Measurements from ENCODE around the gene CHCHD4.
"Not testable (repeated sequence)": the region's sequence is repeated elsewhere in the genome, so short reads cannot be mapped to it uniquely, and the experiment has no call there.

The CHCHD4 gene

DNA sequence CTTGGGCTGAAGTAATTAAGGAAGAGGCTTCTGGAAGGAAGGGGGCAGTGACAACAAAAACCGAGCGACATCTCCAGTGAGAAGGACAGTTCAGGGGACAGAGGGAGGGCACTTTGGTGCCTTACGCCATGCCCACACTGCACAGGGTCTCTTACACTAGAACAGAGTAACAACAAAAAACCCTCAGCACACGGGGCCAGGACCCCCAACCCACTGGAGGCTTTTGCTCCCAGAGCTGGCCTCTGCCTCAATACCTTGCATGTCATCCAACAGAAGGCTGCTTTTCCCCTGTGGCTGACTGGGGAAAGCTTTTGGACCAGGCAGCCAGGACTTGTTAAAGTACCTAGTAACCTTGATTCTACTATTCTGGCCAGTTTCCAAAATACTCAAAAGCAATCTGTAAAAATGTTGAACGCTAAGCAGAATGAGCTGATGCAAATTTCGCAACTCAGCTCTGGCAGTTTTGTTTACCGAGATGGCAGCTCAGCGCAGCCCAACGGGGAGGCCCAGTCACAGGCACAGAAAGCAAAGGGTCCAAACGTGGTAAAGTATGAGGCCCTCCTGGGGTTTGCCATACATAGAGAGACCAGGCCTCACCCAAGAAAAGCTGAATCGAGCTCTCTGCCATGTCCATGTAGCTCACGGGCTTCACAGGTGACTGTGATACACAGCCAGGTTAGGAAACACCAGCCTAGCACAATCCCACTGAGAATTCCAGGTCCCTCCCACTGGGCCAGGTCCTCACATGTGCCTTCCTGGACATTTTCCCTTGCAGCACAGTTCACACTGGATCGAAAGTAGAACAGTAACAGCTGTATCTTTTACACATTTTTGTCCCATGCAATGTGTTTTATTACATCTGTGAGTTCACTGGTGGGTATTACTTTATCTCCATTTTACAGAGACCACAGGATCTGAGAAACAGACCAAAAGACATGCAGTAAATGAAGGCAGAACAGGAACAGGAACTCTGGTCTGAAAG, 6.0 kb downstream of the CHCHD4 start:
- DNase-seq: peak in 1 of 2 experiments; percentile 9

DNA sequence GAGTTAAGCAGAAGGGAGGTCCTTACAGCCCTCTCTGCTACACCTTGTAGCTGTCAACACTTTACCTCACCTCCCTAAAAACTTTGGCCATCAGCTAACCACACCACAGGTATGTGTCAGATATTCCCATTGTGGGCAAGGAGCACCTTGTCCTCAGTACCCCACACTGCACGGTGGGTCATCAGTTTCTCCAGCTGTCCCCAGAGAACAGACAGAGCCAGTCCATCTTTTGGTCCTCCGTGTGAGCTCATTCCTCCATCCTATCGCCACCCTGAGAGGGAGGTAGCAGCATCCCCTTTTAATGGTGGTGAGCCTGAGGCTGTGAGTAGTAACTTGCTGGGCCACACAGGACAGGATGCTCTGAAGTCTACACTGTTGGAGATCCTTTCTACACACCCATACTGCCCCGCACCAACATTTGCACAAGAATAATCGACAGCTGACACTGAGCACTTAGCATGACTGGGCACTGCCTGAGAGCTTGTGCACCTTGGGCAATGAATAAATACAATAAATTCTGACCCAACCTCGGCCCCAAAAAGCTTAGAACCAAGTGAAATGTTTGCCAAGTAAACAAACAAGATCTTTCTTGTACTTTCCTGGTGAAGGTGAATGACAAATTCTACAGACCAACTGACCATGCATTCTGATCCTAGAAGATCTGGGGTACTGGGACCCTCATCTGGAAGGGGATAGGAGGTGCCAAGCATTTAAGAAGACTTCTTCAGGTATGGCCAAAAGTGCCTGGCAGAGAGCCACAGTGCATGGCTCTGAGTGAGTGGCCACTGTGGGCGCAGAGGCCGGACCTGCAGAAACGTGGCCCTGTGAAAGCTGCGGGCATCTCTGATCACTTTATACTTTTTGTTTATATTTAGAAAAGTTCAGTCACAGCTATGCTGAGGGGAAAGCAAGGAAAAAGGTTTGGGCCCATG, 6.9 kb downstream of the CHCHD4 start:
- no peak for DNase-seq

DNA sequence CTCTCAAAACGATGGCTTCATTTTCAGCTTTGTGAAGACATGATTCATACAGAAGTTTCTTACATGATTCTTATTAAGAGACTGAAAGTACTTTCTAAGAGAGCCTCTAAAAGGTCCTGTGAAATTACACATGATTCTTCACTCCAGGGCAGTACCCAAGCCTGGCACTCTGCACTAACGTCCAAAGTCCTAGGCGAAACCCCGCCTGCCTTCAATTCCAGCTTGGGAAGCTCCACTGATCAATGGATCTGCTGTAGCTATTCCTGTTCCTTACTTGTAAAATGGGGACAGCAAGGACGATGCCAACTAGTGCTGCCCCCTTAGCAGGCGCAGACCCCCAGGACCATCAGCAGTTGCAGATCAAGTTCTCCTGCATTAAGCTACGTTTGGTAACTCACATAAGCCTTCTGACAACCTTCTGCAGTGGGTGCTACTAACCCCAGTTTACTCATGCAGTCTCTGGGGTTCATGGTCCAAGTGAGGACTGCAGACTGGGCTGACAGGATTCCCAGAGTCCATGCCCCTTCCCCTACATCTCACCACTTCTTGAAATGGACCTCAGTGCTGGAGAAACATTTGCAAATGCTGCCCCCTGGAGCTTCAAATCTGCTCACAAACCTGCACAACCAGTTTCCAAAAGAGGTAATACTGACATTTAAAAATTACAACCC, 10.6 kb downstream of the CHCHD4 start:
- no peak for DNase-seq

DNA sequence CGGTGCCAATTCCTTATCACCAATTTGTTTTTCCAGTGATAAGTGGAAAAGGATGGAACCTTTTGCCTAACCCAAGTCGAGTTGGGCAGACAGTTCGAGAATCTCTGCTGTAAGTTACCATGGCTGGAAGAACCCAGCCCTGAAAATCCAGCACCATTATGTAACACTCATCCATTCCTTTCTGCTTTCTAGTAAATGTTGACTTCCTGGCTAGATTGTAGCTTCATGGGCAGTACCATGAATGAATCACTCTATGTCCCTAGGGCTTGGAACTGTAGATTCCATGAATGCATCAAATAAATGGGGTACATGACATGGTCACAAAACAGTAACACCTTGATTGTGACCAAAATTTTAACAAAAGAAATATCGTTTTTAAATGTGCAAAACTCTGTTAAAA, 14.0 kb downstream of the CHCHD4 start:
- DNase-seq: no peak

DNA sequence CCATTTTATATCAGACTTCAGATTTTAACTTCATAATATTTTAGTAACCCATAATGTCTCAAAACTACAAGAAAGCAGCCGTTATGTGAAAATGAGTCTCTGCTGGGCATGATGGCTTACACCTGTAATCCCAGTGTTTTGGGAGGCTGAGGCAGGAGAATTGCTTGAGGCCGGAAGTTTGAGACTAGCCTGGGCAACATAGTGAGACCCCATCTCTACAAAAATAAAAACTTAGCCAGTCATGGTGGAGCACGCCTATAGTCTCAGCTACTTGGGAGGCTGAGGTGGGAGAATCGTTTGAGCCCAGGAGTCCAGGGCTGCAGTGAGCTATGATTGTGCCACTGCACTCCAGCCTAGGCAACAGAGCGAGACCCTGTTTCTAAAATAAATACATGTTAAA, 14.8 kb downstream of the CHCHD4 start:
- DNase-seq: not testable (repeated sequence)

DNA sequence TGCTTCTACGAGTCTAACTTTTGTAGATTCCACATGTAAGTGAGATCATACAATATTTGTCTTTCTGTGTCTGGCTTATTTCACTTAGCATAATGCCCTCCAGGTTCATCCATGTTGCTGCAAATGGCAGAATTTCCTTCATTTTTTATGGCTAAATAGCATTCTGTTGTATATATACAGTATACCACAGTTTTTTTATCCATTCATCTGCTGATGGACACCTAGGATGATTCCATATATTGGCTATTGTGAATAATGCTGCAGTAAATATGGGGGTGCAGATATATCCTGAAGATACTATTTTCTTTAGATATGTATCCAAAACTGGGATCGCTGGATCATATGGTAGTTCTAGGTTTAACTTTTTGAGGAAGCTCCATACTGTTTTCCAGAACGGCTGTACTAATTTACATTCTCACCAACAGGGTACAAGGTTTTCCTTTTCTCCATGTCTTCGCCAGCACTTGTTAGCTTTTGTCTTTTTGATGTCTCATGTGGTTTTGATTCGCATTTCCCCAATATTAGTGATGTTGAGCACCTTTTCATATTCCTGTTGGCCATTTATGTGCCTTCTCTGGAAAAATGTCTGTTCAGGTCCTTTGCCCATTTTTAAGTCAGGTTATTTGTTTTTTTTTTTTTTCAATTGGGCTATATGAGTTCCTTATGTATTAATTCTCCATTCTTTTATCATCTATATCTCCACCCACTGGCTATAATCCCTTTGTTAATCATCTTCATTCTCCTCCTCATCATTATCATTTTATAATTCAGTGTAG, 26.9 kb downstream of the CHCHD4 start:
- DNase-seq: no peak

DNA sequence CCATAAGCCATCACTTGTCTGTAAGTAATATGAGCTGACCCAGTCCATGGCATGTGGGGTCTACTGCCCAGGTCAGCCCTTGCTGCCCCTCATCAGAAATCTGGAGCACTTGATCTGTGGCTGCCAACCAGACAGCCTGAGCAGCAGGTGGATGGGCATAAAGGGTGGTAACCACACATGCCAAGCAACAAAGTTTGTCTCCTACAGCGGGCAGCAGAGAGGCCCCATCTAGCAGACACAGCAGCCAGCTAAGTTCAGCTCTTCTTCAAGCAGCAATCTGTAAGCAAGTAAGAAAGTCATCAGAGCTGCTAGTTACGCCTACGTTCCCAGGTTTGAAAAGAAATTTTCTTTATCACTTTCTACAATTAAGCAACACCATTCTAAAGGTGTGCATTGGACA, 27.9 kb downstream of the CHCHD4 start:
- DNase-seq: no peak

DNA sequence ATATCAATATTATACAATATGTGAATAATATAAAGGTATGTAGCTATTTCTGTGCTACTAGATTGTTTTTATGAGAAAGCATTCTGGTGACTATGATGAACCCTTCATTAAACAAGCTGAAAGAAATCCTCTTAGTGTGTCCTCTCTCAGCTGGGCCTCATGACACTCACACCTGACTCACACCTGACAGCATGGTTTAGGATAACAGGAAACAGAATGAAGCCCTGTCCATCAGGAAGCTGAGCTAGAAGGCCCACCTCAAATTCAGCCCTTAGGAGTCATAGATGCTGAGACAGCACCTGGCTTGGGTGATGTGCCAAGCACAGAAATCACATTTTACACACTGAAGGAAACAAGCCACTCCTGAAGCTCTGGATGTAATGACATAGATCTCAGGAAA, 30.8 kb downstream of the CHCHD4 start:
- DNase-seq: no peak

DNA sequence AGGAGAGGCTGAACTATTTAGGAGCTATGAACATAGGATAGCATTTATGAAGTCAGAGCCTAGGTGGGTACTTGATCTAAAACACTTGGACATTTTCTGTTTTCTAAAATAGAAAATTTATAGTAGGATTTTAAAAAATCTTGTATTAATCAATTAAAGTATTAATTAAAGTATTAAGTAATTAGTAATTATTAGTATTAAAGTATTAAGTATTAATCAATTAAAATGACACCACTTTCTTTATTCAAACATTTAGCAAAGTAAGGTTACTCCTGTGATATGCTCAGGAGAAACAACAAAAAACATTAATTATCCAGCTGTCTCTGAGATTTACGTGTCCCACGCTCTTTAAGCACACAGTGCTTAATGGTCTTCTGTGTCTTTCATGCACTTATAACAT, 32.2 kb downstream of the CHCHD4 start:
- DNase-seq: no peak

DNA sequence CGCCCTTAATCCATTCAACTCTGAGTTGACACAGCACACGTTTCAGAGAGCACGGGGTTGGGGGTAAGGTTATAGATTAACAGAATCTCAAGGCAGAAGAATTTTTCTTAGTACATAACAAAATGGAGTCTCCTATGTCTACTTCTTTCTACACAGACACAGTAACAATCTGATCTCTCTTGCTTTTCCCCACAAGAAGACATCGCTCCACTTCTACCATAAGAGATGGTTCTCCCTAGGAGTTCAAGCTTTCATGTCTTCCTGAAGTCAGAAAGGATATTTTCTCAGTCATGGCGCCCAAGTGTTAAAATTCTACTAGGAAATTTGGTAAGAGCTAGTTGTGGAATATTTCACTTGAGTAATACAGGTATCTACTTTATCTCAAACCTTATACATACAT, 32.7 kb downstream of the CHCHD4 start:
- not testable (repeated sequence) for DNase-seq

DNA sequence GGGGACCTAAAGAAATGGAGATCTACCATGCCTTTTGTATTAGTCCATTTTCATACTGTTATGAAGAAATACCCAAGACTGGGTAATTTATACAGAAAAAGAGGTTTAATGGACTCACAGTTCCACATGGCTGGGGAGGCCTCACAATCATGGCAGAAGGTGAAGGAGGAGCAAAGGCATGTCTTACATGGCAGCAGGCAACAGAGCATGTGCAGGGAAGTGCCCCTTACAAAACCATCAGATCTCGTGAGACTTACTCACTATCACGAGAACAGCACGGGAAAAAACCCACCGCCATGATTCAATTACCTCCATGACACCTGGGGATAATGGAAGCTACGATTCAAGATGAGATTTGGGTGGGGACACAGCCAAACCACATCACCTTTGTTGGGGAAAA, 37.2 kb downstream of the CHCHD4 start:
- DNase-seq: not testable (repeated sequence)

DNA sequence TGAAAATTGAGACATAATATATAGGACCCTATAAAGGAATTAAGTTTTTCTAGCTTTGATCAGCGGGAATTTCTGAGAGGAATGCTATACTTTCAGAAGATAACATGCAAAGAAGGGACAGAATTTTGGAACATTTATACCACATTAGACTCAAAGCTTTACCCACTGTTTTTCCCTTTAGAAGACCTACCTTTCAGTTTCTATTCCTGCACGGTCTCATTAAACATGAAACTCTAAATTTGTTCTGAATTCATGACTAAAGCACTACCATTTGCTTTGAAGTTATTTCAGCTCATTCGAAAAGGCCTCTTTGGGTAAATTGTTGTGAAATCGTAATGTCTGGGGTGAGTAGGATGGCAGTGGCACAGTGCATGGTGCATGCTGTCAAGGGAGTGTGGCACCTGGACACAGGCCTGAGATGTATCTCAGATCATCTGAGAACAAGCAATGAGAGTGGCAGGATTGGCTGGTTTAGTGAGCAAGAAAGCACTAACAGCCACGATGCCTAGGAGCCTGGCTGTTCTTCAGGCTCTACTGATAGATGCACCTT, 42.5 kb downstream of the CHCHD4 start:
- no peak for DNase-seq

DNA sequence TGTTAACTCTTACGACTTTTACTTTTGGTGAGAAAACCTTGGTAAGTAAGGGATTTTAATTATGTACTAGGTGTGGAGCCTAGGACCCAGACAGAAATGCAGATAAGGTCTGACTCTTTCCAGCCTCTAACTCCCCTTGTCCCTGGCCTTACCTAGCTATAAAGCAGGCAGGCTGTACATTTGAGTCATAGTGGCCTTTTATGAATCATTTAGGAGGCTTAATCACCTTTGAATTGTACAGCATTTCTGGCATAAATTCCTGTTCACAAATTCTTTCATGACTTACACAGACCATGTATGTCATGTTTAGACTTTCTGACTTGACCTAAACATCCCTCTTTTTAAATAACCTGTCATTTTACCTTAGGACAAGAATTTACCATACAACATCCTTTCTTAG, 47.4 kb downstream of the CHCHD4 start:
- no peak for DNase-seq

DNA sequence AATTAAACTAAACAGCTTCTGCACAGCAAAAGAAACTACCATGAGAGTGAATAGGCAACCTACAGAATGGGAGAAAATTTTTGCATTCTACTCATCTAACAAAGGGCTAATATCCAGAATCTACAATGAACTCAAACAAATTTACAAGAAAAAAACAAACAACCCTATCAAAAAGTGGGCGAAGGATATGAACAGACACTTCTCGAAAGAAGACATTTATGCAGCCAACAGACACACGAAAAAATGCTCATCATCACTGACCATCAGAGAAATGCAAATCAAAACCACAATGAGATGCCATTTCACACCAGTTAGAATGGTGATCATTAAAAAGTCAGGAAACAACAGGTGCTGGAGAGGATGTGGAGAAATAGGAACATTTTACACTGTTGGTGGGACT, 49.4 kb downstream of the CHCHD4 start:
- not testable (repeated sequence) for DNase-seq

DNA sequence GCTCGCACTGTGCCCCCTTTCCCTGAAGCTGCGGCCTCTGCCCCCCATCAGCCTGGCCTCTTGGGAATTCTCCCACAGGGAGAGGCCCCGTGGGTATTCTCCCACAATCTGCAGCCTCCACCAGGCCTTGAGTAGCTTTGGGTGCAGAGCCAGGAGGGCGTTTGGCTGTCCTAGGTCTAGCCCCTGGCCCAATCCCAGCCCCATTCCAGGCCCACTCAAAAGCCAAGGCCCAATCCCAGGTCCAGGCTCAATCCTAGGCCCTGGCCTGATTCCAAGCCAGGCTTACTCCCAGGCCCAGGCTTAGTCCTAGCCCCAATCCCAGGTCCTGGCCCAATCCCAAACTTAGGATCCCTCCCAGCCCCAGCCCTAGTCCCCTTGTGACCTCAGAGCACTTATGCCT, 59.8 kb downstream of the CHCHD4 start:
- DNase-seq: no peak

DNA sequence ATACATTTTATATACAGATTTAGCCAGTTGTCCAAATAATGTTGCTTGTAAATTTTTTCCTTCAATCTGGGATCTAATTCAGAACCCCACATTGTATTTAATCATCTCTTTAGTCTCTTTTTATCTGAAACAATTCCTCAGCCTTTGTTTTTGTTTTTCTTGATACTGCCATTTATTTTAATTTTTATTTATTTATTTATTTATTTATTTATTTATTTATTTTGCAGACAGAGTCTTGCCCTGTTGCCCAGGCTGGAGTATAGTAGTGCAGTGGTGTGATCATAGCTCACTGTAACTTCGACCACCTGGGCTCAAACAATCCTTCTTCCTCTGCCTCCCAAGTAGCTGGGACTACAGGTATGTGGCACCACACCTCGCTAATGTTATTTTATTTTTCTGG, 61.5 kb downstream of the CHCHD4 start:
- DNase-seq: no peak
